CD14-positive monocyte (primary cell): ENCODE results near the gene ARSB. TPM values are rescaled to one million over a fixed set of nuclear protein-coding genes. Genes with fewer than 3 reads are reported as not detected.

Source experiments
- DNase-seq, 3 donors: peaks; one replicate each; pipeline ENCODE4 v3.0.0-alpha.2; 2011 to 2022
- H2AFZ ChIP-seq: 2 replicates; pipeline ENCODE4 v1.6.0; 2012; ENCODE audit warnings: mild to moderate bottlenecking, low read depth, low read length, inconsistent platforms; ENCODE audit not compliant: insufficient read depth, poor library complexity, severe bottlenecking
- H3K27ac ChIP-seq, 2 donors: 1 replicate in 1 of 2; 2 replicates in 1 of 2; pipeline ENCODE4 v1.5.1; 2012 to 2013; ENCODE audit warnings: low read length in 2 of 2, control low read depth in 1 of 2, inconsistent platforms in 1 of 2, low read depth in 1 of 2, mild to moderate bottlenecking in 1 of 2
- H3K27me3 ChIP-seq, 2 donors: one replicate each; pipeline versions ENCODE4 v1.6.0 to v1.6.1; 2011 to 2013; ENCODE audit warnings: low read length in 2 of 2; ENCODE audit not compliant: control insufficient read depth in 2 of 2, insufficient read depth in 2 of 2
- H3K36me3 ChIP-seq, 2 donors: replicated peaks in 1 of 2; 1 replicate in 1 of 2; 2 replicates in 1 of 2; pipeline versions ENCODE4 v1.5.1 to v1.6.1; 2012 to 2013; ENCODE audit warnings: low read length in 2 of 2, control low read depth in 1 of 2, inconsistent platforms in 1 of 2, mild to moderate bottlenecking in 1 of 2; ENCODE audit not compliant: insufficient read depth in 2 of 2, control insufficient read depth in 1 of 2
- H3K4me1 ChIP-seq, 2 donors: 1 replicate in 1 of 2; 2 replicates in 1 of 2; pipeline versions ENCODE4 v1.5.1 to v1.6.1; 2012 to 2013; ENCODE audit warnings: low read length in 2 of 2, control low read depth in 1 of 2, inconsistent platforms in 1 of 2, mild to moderate bottlenecking in 1 of 2, moderate library complexity in 1 of 2; ENCODE audit not compliant: insufficient read depth in 2 of 2, control insufficient read depth in 1 of 2
- H3K4me2 ChIP-seq: replicated peaks from 2 replicates; pipeline ENCODE3; 2012; ENCODE audit warnings: low read length, moderate library complexity, mild to moderate bottlenecking; ENCODE audit not compliant: poor library complexity, severe bottlenecking; ENCODE audit errors: extremely low read depth
- H3K4me3 ChIP-seq, 3 experiments: fragments of 200-600 bp in 1 of 3; sonication (generic) in 1 of 3; replicated peaks in 1 of 3; 1 replicate in 2 of 3; 2 replicates in 1 of 3; pipeline ENCODE4 v1.5.1; 2011 to 2013; ENCODE audit warnings: low read length in 3 of 3, mild to moderate bottlenecking in 3 of 3, control low read depth in 2 of 3, low read depth in 2 of 3, inconsistent platforms in 1 of 3, moderate library complexity in 1 of 3
- H3K79me2 ChIP-seq: 2 replicates; pipeline ENCODE4 v1.6.0; 2012; ENCODE audit warnings: mild to moderate bottlenecking, control low read depth, inconsistent platforms, low read length, moderate library complexity; ENCODE audit not compliant: insufficient read depth
- H3K9ac ChIP-seq: 2 replicates; pipeline ENCODE4 v1.6.0; 2017; ENCODE audit warnings: low read length, mild to moderate bottlenecking; ENCODE audit not compliant: insufficient read depth, poor library complexity, severe bottlenecking
- H3K9me3 ChIP-seq, 2 donors: replicated peaks in 1 of 2; 1 replicate in 1 of 2; 2 replicates in 1 of 2; pipeline versions ENCODE4 v1.5.1 to v1.6.1; 2012 to 2013; ENCODE audit warnings: low read length in 2 of 2, control low read depth in 1 of 2; ENCODE audit not compliant: control insufficient read depth in 1 of 2, insufficient read depth in 1 of 2
- H4K20me1 ChIP-seq: 2 replicates; pipeline ENCODE4 v1.6.0; 2012; ENCODE audit warnings: mild to moderate bottlenecking, low read length, control low read depth, moderate library complexity; ENCODE audit not compliant: insufficient read depth
- H3K27ac Mint-ChIP-seq, 7 donors: one replicate each; pipeline ENCODE4 v1.8.0; 2020; ENCODE audit warnings: mild to moderate bottlenecking in 7 of 7, mixed read lengths in 7 of 7, moderate library complexity in 6 of 7, inconsistent platforms in 2 of 7
- H3K27me3 Mint-ChIP-seq, 3 donors: one replicate each; pipeline ENCODE4 v1.8.0; 2021 to 2022; ENCODE audit warnings: low read depth in 3 of 3, mild to moderate bottlenecking in 3 of 3, mixed read lengths in 3 of 3, moderate library complexity in 3 of 3, inconsistent platforms in 1 of 3
- H3K36me3 Mint-ChIP-seq, 2 donors: one replicate each; pipeline ENCODE4 v1.8.0; 2020; ENCODE audit warnings: mixed read lengths in 2 of 2, inconsistent platforms in 1 of 2, mild to moderate bottlenecking in 1 of 2
- H3K4me1 Mint-ChIP-seq: one replicate; pipeline ENCODE4 v1.8.0; 2020; ENCODE audit warnings: mild to moderate bottlenecking, mixed read lengths
- H3K4me3 Mint-ChIP-seq, 2 donors: one replicate each; pipeline ENCODE4 v1.8.0; 2020; ENCODE audit warnings: mild to moderate bottlenecking in 2 of 2, mixed read lengths in 2 of 2, moderate library complexity in 1 of 2
- H3K9me3 Mint-ChIP-seq, 7 donors: one replicate each; pipeline ENCODE4 v1.8.0; 2020 to 2022; ENCODE audit warnings: mixed read lengths in 7 of 7, mild to moderate bottlenecking in 6 of 7, moderate library complexity in 6 of 7, inconsistent platforms in 2 of 7
- WGBS: methylation state at CpG from one replicate; pipeline ENCODE4 v1.1.5; 2013; ENCODE audit warnings: missing lambda C conversion rate; ENCODE audit not compliant: insufficient coverage; 5-methylcytosine and 5-hydroxymethylcytosine counted together
- intact Hi-C, 2 donors: fragments of 100-400 bp; cut with micrococcal nuclease; formaldehyde crosslinking; loops; one replicate each; pipeline versions ENCODE4 v1.15.0 to v1.15.1; 2023
- polyA plus RNA-seq, 3 donors: library from polyadenylated mRNA; depleted of rRNA in 1 of 3; unstranded in 2 of 3; stranded (reverse) in 1 of 3; fragments of 300-500 nt in 2 of 3; fragments of >200 nt in 1 of 3; fragmentation: Illumina TruSeq in 2 of 3; gene quantifications; 1 replicate in 2 of 3; 2 replicates in 1 of 3; pipeline ENCODE4 v1.2.3, GENCODE V29; 2012 to 2021
- TF ChIP-seq, protein P1 (sequence below): fragments of 200-600 bp; IDR thresholded peaks from one replicate; pipeline ENCODE4 v1.8.0; 2022; ENCODE audit warnings: antibody characterized with exemption, mild to moderate bottlenecking

The ARSB gene
- polyA plus RNA-seq, 3 donors = 18.0 to 28.7 (median 18.1) TPM

- H3K4me3 Mint-ChIP-seq = peak overlapping the region; percentile 55 to 87
- no peaks in the 10 kb centered on the region for H3K9me3 Mint-ChIP-seq
- H3K36me3 Mint-ChIP-seq = peaks cover 7 to 8% of the 10 kb centered on the region in 2 donors
- H2AFZ ChIP-seq = no peak overlapping the region
- H3K9ac ChIP-seq = no peak overlapping the region
- no peaks in the 10 kb centered on the region for H3K27me3 ChIP-seq
- peak overlapping the region in 4 of 7 donors; percentile 48 to 75 (median 70) for H3K27ac Mint-ChIP-seq
- no peaks in the 10 kb centered on the region for H3K79me2 ChIP-seq
- peaks cover 36 to 40% of the 10 kb centered on the region in 2 donors for H3K4me1 ChIP-seq
- H4K20me1 ChIP-seq = no peaks in the 10 kb centered on the region
- peak overlapping the region; percentile 35 for H3K4me2 ChIP-seq
- H3K27ac ChIP-seq = no peak overlapping the region
- no peak for DNase-seq
- intact Hi-C loops = loop anchor here in 1 of 2 donors (10.0 kb wide), 1 partner anchor 56 kb away; no protein-coding TSS in a partner anchor
- H3K4me3 ChIP-seq = peak overlapping the region in 1 of 3 experiments; percentile 25
- H3K36me3 ChIP-seq = no peaks in the 10 kb centered on the region
- TF ChIP-seq, protein P1, sequence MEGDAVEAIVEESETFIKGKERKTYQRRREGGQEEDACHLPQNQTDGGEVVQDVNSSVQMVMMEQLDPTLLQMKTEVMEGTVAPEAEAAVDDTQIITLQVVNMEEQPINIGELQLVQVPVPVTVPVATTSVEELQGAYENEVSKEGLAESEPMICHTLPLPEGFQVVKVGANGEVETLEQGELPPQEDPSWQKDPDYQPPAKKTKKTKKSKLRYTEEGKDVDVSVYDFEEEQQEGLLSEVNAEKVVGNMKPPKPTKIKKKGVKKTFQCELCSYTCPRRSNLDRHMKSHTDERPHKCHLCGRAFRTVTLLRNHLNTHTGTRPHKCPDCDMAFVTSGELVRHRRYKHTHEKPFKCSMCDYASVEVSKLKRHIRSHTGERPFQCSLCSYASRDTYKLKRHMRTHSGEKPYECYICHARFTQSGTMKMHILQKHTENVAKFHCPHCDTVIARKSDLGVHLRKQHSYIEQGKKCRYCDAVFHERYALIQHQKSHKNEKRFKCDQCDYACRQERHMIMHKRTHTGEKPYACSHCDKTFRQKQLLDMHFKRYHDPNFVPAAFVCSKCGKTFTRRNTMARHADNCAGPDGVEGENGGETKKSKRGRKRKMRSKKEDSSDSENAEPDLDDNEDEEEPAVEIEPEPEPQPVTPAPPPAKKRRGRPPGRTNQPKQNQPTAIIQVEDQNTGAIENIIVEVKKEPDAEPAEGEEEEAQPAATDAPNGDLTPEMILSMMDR = no peak
- 33% methylated on average over 3 of the region's 12 CpGs for WGBS
- H3K4me1 Mint-ChIP-seq = peaks cover 57% of the 10 kb centered on the region
- H3K9me3 ChIP-seq = no peaks in the 10 kb centered on the region
- H3K27me3 Mint-ChIP-seq = no peaks in the 10 kb centered on the region
Observed at GRCh38 chr5:78908173-78909061, 76.7 kb downstream of the ARSB start.

DNA sequence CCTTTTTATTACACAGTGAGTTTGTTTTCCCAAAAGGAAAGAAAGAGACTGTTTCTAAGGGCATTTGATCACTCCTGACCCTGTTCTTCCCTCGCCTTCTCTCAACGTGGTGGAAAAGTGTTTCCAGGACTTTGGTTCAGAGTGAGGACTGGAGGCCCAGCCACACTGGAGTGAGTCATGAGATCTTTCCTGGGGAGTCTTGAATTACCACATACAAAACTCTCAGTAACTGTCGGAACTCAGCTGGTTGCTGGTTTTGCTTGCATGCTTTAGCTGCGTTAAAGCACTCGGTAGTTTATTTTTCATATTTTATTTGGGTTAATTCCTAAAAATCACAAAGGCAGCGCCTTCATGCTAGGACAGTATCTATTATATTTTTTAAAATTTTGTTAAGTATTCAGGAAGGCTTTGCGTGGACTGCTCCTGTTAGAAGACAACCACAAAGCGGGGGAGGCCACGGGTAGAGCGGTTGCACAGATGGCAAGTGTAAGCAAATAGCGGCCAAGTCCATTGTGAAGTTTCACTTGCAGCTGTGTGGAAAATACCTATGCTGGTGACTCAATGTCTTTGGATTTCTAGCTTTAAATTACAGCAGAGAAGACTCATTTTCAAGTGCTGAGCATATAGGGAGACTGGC is 77.7 kb downstream of the ARSB start:
- peaks cover 61% of the 10 kb centered on the region for H3K4me1 Mint-ChIP-seq
- WGBS = 3% methylated on average over 5 of the region's 11 CpGs
- H3K36me3 Mint-ChIP-seq = peaks cover 7 to 8% of the 10 kb centered on the region in 2 donors
- no peaks in the 10 kb centered on the region for H3K9me3 Mint-ChIP-seq
- Histone ChIP-seq H3K9me3 (no peaks in the 10 kb centered on the region), H3K4me1 (peaks cover 36 to 40% of the 10 kb centered on the region in 2 donors), H2AFZ (peak overlapping the region; percentile 2), H3K36me3 (no peaks in the 10 kb centered on the region), H3K27ac (peak overlapping the region in 1 of 2 donors; percentile 4), H3K9ac (no peak overlapping the region), H4K20me1 (no peaks in the 10 kb centered on the region), H3K79me2 (no peaks in the 10 kb centered on the region), H3K4me3 (peak overlapping the region in 1 of 3 experiments; percentile 13), H3K4me2 (peak overlapping the region; percentile 44), H3K27me3 (no peaks in the 10 kb centered on the region)
- TF ChIP-seq, protein P1 = no peak
- H3K27me3 Mint-ChIP-seq = no peaks in the 10 kb centered on the region
- peak overlapping the region in 4 of 7 donors; percentile 47 to 78 (median 54) for H3K27ac Mint-ChIP-seq
- H3K4me3 Mint-ChIP-seq = peak overlapping the region; percentile 20 to 68
- intact Hi-C loops = loop anchor here in 1 of 2 donors (10.0 kb wide), 1 partner anchor 57 kb away; no protein-coding TSS in a partner anchor
- DNase-seq = peak; percentile 19 to 76 (median 30)
